ENCODE measurements around the gene TFCP2L1.
"Not testable (repeated sequence)": the region's sequence is repeated elsewhere in the genome, so short reads cannot be mapped to it uniquely, and the experiment has no call there.

TFCP2L1 gene

DNA sequence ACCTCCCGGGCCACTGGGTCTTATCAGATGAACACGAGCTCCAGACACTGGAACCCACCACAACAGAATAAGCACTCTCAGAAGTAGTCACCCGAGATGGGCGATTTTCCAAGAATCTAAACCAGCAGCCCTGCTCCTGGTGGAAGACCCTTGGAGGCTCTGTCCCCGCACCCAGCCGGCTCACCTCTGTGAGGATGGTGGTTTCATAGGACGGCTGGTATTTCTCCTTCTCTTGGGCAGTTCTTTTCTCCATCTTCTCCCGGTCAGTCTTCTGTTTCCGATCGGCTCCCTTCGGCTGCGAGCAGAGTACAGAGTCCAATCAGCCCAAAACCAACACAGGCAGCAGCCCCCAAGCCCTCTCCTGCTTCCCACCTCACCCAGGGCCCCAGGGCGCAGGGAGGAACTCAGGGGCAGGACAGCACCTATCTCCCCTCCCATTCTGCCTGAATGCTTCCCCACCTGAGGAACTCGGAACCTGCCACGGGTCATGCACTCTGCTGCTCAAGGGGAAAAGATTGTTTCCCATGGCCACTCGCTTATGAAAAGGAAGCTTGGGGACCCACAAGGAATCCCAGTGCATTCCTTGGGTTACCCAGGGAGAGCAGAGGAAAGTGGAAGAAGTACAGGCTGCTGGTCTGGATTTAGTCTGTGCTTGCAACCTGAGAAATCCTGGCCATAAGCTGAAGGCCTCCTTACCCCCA lies 42.7 kb downstream of the TFCP2L1 start:
- no peak for DNase-seq (ENCODE audit: low read depth)

GRCh38 chr2:121241466-121241865 lies 43.5 kb downstream of the TFCP2L1 start:
- DNase-seq (ENCODE audit: low read depth), result no peak

- no peak for DNase-seq (ENCODE audit: low read depth)
These were observed 44.6 kb downstream of the TFCP2L1 start for GRCh38 chr2:121240436-121240835.

DNA sequence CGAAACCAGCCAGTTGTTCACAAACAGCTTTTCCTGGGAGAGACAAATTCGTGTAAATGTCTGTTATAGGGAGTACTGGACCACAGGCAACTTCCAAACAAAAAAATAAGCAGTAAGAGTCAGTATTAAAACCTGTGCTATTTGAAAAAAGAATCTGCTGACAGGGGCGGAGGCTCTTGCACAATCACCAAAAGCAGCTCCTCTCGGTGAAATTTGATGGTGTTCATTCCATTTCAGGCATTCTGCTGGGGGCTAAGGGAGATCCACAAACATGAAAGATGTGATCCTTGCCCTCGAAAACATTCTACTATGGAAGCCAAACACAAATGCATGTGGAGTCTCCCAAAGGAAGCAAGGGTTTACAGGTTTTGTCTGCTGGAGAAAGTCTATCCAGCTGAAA lies 45.0 kb downstream of the TFCP2L1 start:
- DNase-seq (ENCODE audit: low read depth), result no peak

GRCh38 chr2:121239471-121239870 lies 45.5 kb downstream of the TFCP2L1 start:
- DNase-seq (ENCODE audit: low read depth), result no peak

DNA sequence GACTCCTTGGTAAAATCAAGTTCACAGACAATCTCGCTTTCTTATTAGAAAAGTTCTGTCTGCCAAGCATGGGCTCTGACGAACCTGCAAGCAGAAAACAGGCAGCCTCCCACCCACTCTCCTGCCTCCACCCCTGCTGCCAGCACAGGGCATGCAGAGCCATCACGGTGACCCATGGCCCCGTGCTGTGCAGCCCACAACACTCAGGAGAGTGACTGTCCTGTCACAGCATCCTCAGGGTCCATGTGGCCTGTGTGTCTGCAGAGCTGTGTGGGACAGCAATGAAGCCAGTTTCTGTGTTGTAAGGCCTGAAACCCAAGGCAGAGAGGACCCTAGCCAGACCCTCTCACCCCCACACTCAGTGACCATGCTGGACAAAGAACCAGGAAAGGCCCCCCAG lies 46.2 kb downstream of the TFCP2L1 start:
- no peak for DNase-seq (ENCODE audit: low read depth)

DNA sequence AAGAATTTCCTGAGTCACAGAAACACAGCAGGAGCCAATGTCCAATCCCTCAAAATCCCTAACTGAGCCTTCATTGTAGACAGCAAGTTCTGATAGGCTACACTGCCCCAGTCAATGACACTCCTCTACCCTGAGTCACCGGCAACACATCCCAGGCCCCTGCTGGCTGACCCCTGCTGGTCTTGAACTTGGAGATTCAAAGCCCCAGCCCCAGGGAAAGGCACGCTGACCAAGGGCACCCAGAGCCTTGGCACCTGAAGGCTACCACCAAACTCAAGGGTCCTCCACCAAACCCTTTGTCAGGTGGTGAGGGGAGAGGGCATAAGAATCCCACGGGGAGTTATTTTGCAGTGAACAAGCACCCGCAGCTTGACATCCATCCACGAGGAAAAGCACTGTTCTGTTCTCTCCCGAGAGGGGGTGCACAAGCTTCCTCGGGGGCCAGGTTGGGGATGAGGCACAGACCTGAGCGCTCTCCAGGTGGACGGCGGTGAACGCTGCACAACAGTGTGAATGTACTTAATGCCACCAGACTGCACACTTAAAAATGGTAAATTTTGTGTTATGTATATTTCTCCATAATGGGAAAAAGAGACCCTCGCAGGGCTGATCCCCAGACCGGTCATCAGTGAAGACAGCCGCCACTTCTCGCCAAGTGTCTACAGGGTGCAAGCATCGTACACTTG lies 46.9 kb downstream of the TFCP2L1 start:
- no peak for DNase-seq (ENCODE audit: low read depth)

DNA sequence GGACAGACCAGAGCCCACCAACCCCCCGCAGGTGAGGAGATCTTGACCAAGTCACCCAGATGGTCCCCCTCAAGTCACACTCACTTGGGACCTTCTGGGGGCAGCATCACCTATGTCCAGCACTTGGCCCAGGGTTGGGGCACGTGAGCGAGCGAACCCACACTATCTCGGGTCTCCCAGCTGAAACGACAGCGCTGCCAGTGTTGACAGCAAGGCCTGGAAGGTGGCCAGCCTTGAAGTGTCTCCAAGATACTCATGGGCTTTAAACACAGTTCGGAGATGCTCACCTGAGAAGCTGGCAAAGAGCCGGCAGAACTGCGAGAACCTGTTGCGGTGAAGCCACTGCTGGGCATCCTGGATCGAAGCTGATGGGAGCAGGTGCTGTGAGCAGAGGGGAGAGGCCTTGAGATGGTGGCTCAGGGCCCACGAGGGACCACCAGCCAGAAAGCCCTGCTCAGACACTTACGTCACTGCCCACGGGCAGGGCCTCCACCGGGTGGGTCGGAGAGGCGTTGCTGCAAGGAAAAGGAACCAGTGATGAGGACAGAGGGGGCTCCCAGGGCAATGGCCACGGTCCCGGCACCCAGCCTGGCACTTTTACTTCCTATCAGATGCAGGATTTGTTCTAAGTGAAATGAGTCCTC lies 47.5 kb downstream of the TFCP2L1 start:
- DNase-seq (ENCODE audit: low read depth), result no peak

DNA sequence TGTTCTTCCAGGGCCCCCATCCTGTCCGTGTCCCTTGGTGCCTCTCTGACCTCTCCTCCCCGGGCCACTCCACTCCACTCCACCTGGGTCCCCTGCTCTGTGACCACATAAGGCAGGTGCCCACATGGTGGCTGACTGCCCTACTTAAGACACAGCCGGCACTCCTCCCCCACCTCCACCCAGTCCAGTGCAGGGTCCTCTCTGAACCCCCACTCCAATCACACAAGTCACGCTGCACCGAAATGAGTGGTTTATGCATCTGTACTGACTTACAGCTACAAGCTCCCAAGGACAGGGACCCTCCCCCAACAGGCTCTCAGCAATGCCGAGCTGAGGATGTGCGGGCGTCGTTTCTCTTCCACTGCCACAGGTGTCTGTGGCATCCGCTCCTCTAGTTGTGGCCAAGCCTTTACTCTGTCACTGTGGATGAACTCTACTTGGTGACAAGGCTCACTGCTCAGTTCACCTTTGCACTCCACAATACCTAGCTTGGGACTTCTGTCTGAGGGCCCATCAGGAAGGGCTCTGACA lies 48.3 kb downstream of the TFCP2L1 start:
- no peak for DNase-seq (ENCODE audit: low read depth)

DNA sequence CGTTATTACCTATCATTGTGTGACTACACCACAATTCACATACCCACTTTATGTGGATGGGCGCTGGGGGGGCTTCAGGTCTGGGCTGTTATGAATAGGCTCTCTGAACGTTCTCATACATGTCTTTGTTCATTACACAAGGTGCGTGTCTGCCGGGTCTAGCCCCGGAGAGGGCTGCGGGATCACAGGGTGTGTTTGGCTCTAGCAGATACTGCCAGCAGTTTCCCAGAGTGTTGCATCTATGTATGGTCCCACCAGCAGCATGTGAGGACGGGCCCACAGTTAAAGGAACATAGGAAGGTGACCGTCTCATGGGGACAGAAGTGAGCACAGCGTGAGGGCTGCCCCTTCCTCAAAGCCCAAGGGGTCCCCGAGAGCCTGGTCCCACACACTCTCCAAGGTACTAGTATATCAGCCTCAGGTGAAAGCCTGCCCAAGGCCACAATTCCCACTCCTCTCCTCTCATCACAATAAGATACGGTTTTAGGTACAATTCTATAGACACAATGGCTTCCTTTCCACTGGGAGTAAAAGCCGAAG lies 48.8 kb downstream of the TFCP2L1 start:
- DNase-seq (ENCODE audit: low read depth), result no peak

DNA sequence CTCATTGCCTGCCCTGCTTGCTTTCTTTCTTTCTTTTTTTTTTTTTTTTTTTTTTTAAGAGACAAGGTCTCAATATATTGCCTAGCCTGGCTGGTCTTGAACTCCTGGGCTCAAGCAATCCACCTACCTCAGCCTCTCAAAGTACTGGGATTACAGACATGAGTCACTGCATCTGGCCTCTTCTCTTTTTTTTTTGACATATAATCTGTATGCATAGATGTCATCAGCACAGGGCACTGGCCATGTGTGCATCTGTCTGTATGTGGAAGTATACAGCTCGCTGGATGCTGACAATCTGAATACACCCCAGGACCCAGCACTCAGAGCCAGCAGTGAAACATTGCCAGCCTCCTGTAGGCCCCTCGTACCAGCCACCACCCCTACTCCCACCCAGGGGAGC lies 49.5 kb downstream of the TFCP2L1 start:
- no peak for DNase-seq (ENCODE audit: low read depth)

- DNase-seq (ENCODE audit: low read depth), result no peak
These were observed 50.2 kb downstream of the TFCP2L1 start for GRCh38 chr2:121234791-121235190.

- no peak for DNase-seq (ENCODE audit: low read depth)
These were observed 50.9 kb downstream of the TFCP2L1 start for GRCh38 chr2:121234144-121234543.

DNA sequence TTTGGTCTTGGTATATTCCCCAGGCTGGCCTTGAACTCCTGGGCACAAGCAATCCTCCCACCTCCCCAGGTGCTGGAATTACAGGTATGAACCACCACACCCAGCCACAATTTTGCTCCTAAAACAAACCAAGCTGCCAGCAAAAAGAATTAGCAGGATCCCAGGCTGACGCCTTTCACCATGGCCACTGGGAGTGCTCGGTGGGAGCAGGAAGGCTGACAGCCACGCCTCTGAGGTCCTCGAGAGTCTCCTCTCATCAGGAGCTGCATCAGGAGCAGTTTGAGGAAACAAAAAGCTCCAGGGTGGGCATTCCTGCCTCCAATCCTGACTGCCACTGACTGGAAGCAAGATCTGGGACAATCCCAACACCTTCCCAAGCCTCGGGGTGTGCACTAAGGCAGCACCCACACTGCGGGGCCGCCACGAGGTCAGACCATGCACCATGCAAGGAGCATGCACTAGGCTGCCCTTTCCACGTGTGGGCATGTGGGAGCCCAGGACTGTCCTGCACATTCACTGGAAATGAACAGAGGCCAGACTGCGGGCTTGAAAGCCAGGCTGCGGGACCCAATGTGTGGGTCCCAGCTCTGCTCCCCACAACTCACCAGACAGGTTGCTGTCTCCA lies 51.4 kb downstream of the TFCP2L1 start:
- DNase-seq (ENCODE audit: low read depth), result no peak

DNA sequence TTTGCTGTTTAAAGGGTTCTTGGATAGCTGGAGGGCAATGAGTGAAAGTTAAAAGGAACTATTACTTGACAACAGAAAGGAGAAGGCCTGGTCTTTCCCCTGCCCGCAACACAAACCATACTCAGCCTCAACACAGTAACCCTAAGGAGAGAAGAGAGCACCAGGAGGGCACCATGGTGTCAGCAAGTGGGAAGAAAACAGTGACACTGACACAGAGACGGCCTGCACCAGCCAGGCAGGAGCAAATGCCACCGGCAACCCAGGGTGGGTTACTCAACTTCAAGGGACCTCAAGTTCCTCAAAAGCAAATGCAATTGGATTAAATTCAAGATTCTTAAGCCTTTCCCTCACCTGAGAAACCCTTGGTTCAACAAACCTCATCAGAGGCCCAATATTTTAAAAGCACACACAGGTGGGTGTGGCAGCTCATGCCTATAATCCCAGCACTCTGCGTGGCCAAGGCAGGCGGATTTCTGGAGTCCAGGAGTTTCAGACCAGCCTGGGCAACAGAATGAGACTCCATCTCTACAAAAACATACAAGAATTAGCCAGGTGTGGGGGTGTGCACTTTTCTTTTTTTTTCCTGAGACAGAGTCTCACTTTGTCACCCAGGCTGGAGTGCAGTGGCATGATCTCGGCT lies 52.3 kb downstream of the TFCP2L1 start:
- DNase-seq (ENCODE audit: low read depth), result no peak

GRCh38 chr2:121231385-121232000 lies 53.5 kb downstream of the TFCP2L1 start:
- no peak for DNase-seq (ENCODE audit: low read depth)

GRCh38 chr2:121228521-121228920 lies 56.5 kb downstream of the TFCP2L1 start:
- DNase-seq (ENCODE audit: low read depth), result no peak

GRCh38 chr2:121227381-121228144 lies 57.4 kb downstream of the TFCP2L1 start:
- not testable (repeated sequence) for DNase-seq (ENCODE audit: low read depth)

- not testable (repeated sequence) for DNase-seq (ENCODE audit: low read depth)
These were observed 59.3 kb downstream of the TFCP2L1 start for GRCh38 chr2:121225681-121226080.

DNA sequence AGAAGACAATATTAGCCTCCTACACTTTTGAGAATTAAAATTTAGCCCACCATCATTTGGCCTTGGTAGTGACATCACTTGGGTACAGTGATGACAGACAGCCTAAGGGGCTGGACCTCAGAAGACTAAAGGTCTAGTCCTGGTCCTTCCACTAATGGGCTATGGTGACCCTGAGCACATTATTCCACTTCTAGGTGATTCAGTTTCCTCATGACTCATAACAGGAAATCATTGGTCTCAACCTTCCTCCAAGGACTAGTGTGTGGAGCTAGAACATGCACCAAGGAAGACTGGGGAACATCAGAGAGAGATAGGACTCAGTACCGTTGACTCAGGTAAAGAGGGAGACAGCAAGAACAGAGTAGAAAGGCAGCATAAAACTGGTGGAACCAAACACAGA lies 64.0 kb downstream of the TFCP2L1 start:
- DNase-seq (ENCODE audit: low read depth), result no peak

- DNase-seq (ENCODE audit: low read depth), result no peak
These were observed 65.1 kb downstream of the TFCP2L1 start for GRCh38 chr2:121219866-121220265.
